Brain microvascular endothelial cell (primary cell): ENCODE data around the gene ZNF80.

Experiments
- DNase-seq: peaks from one replicate; pipeline ENCODE4 v3.0.0-alpha.2; 2020
- H3K27ac ChIP-seq: fragments of 250-450 bp; sonication (Bioruptor Pico); 2 replicates; pipeline ENCODE4 v1.5.1; 2020; ENCODE audit warnings: mild to moderate bottlenecking, moderate library complexity
- H3K27me3 ChIP-seq: fragments of 250-450 bp; sonication (Bioruptor Pico); replicated peaks from 2 replicates; pipeline ENCODE4 v1.5.1; 2020; ENCODE audit warnings: mild to moderate bottlenecking
- H3K36me3 ChIP-seq: fragments of 250-450 bp; sonication (Bioruptor Pico); replicated peaks from 2 replicates; pipeline ENCODE4 v1.5.1; 2020; ENCODE audit warnings: mild to moderate bottlenecking
- H3K4me3 ChIP-seq: 2 replicates; pipeline ENCODE4 v1.5.1; 2011; ENCODE audit warnings: low read depth, mild to moderate bottlenecking, control low read depth, low read length, moderate library complexity
- CTCF ChIP-seq: IDR thresholded peaks from 2 replicates; pipeline ENCODE4 v1.5.1; 2011; ENCODE audit warnings: low read depth, mild to moderate bottlenecking, moderate library complexity, low read length, control low read depth, inconsistent platforms; ENCODE audit errors: missing control alignments
- in situ Hi-C: cut with HindIII; loops from 2 replicates; pipeline ENCODE4 v1.10.0; 2017; ENCODE audit warnings: low sequenced_read_pairs, low pct_ligation_motif_present

Gene ZNF80

GRCh38 chr3:114192136-114192535 is 45.2 kb downstream of the ZNF80 start:
- in situ Hi-C loops, result no loop called here
- H3K27ac ChIP-seq, result no peak overlapping the region
- H3K36me3 ChIP-seq, result no peaks in the 10 kb centered on the region
- no peak for DNase-seq
- no peak for TF ChIP-seq CTCF
- no peaks in the 10 kb centered on the region for H3K27me3 ChIP-seq
- H3K4me3 ChIP-seq, result no peak overlapping the region

GRCh38 chr3:114186501-114186900 is 50.9 kb downstream of the ZNF80 start:
- H3K36me3 ChIP-seq, result no peaks in the 10 kb centered on the region
- in situ Hi-C loops, result no loop called here
- H3K27me3 ChIP-seq, result no peaks in the 10 kb centered on the region
- TF ChIP-seq CTCF, result no peak
- no peak overlapping the region for H3K4me3 ChIP-seq
- DNase-seq, result no peak
- H3K27ac ChIP-seq, result no peak overlapping the region
